Prostate gland (tissue), 2 donors: ENCODE data around the gene LIMS2.

Source experiments
- POLR2A ChIP-seq: fragments of 450-650 bp; IDR thresholded peaks from one replicate; pipeline ENCODE4 v1.6.1; 2016; ENCODE audit warnings: antibody characterized with exemption, mild to moderate bottlenecking
- POLR2AphosphoS5 ChIP-seq: sonication (generic); formaldehyde crosslinking; IDR thresholded peaks from one replicate; pipeline ENCODE4 v1.6.1; 2017; ENCODE audit warnings: antibody characterized with exemption
- TF ChIP-seq, protein P1 (sequence below), 4 experiments: fragments of 200-600 bp in 2 of 4; fragments of 450-650 bp in 2 of 4; sonication (generic) in 2 of 4; IDR thresholded peaks; 1 replicate in 3 of 4; 2 replicates in 1 of 4; pipeline ENCODE4 v1.5.1; 2016 to 2019; ENCODE audit warnings: antibody characterized with exemption in 4 of 4, mild to moderate bottlenecking in 2 of 4, moderate library complexity in 2 of 4

DNA sequence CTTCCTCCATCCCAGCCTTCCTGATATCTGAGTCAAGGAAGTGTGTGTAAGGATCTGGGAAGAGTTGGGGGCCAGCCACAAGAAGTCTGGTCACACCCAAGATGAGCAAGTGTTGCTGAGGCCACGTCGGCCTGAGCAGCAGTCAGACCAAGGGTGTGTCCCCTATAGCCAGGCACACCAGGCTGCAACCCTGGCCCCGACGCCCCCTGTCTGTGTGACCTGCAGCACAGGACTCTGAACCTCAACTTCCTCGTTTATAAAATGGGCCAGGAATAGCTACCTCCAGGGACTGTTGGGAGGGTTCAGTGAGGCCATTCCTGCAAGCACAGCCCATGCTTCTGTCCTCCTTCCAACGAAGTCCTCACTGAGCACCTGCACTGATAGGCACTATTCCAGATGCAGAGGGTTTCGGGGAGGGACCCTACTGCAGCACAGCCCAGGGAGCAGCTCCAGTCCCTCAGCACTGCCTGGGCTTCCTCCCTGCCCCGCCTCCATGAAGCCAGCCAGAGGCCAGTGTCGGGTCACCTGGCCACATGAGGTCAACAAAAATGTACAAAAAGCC lies 13.3 kb downstream of the LIMS2 start:
- no peak for TF ChIP-seq POLR2A
- TF ChIP-seq, protein P1, sequence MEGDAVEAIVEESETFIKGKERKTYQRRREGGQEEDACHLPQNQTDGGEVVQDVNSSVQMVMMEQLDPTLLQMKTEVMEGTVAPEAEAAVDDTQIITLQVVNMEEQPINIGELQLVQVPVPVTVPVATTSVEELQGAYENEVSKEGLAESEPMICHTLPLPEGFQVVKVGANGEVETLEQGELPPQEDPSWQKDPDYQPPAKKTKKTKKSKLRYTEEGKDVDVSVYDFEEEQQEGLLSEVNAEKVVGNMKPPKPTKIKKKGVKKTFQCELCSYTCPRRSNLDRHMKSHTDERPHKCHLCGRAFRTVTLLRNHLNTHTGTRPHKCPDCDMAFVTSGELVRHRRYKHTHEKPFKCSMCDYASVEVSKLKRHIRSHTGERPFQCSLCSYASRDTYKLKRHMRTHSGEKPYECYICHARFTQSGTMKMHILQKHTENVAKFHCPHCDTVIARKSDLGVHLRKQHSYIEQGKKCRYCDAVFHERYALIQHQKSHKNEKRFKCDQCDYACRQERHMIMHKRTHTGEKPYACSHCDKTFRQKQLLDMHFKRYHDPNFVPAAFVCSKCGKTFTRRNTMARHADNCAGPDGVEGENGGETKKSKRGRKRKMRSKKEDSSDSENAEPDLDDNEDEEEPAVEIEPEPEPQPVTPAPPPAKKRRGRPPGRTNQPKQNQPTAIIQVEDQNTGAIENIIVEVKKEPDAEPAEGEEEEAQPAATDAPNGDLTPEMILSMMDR (IDR thresholded peaks at IDR 0.05) = no peak
- TF ChIP-seq POLR2AphosphoS5 = no peak
